H9 (cell line): ENCODE data around the gene EFCAB5. TPM values are rescaled to one million over a fixed set of nuclear protein-coding genes. Genes with fewer than 3 reads are reported as not detected.
A peak's percentile ranks its signal among the peaks of the same experiment; 100 is the strongest.

Experiments used
- DNase-seq: peaks from one replicate; pipeline ENCODE4 v3.0.0-alpha.2; 2017
- H2AFZ ChIP-seq: one replicate; pipeline ENCODE4 v1.6.1; 2013; ENCODE audit warnings: mild to moderate bottlenecking, low read length, control low read depth, moderate library complexity
- H2AK5ac ChIP-seq: 2 replicates; pipeline ENCODE4 v1.6.1; 2013; ENCODE audit warnings: low read length, control low read depth, mixed read lengths; ENCODE audit not compliant: insufficient read length
- H2BK120ac ChIP-seq: one replicate; pipeline ENCODE4 v1.6.1; 2013; ENCODE audit warnings: low read depth, mild to moderate bottlenecking, low read length, control low read depth, inconsistent platforms; ENCODE audit not compliant: poor library complexity, severe bottlenecking
- H2BK12ac ChIP-seq: 2 replicates; pipeline ENCODE4 v1.6.1; 2013; ENCODE audit warnings: low read length, control low read depth, mixed read lengths, low read depth; ENCODE audit not compliant: insufficient read length
- H2BK15ac ChIP-seq: 2 replicates; pipeline ENCODE4 v1.6.1; 2013; ENCODE audit warnings: low read depth, low read length, control low read depth
- H2BK20ac ChIP-seq: one replicate; pipeline ENCODE4 v1.6.1; 2013; ENCODE audit warnings: low read depth, mild to moderate bottlenecking, low read length, control low read depth, inconsistent platforms; ENCODE audit not compliant: poor library complexity, severe bottlenecking
- H2BK5ac ChIP-seq: 2 replicates; pipeline ENCODE4 v1.6.1; 2013; ENCODE audit warnings: low read length, control low read depth, mixed read lengths; ENCODE audit not compliant: insufficient read length
- H3K14ac ChIP-seq: 2 replicates; pipeline ENCODE4 v1.6.1; 2013; ENCODE audit warnings: low read length, control low read depth; ENCODE audit not compliant: insufficient read depth
- H3K18ac ChIP-seq: 2 replicates; pipeline ENCODE4 v1.6.1; 2013; ENCODE audit warnings: low read depth, mild to moderate bottlenecking, mixed read lengths, low read length, control low read depth; ENCODE audit not compliant: insufficient read length
- H3K23ac ChIP-seq: 2 replicates; pipeline ENCODE4 v1.6.1; 2013; ENCODE audit warnings: low read length, control low read depth, mixed read lengths, low read depth; ENCODE audit not compliant: insufficient read length
- H3K23me2 ChIP-seq: 2 replicates; pipeline ENCODE4 v1.6.1; 2013; ENCODE audit warnings: low read depth, mild to moderate bottlenecking, mixed read lengths, low read length, control low read depth; ENCODE audit not compliant: insufficient read length, poor library complexity, severe bottlenecking
- H3K27ac ChIP-seq: 2 replicates; pipeline ENCODE4 v1.5.1; 2013; ENCODE audit warnings: low read length, control low read depth, mixed read lengths, low read depth; ENCODE audit not compliant: insufficient read length
- H3K27me3 ChIP-seq: 2 replicates; pipeline ENCODE4 v1.6.1; 2013; ENCODE audit warnings: low read length, control low read depth, inconsistent platforms; ENCODE audit not compliant: insufficient read depth
- H3K4ac ChIP-seq: 2 replicates; pipeline ENCODE4 v1.6.1; 2013; ENCODE audit warnings: low read depth, mild to moderate bottlenecking, control low read depth, inconsistent platforms, low read length, moderate library complexity
- H3K4me1 ChIP-seq: 2 replicates; pipeline ENCODE4 v1.6.1; 2013; ENCODE audit warnings: low read length, control low read depth, inconsistent platforms; ENCODE audit not compliant: insufficient read depth
- H3K4me2 ChIP-seq: 2 replicates; pipeline ENCODE4 v1.6.1; 2013; ENCODE audit warnings: low read length, control low read depth, mixed read lengths; ENCODE audit not compliant: insufficient read length, insufficient read depth
- H3K56ac ChIP-seq: 2 replicates; pipeline ENCODE4 v1.6.1; 2013; ENCODE audit warnings: low read depth, mild to moderate bottlenecking, mixed read lengths, low read length, control low read depth; ENCODE audit not compliant: insufficient read length
- H3K79me1 ChIP-seq: 2 replicates; pipeline ENCODE4 v1.6.1; 2013; ENCODE audit warnings: low read depth, mild to moderate bottlenecking, moderate library complexity, low read length, control low read depth, inconsistent platforms; ENCODE audit not compliant: insufficient read depth, poor library complexity, severe bottlenecking
- H3K79me2 ChIP-seq: 2 replicates; pipeline ENCODE4 v1.6.1; 2013; ENCODE audit warnings: low read length, control low read depth, inconsistent platforms; ENCODE audit not compliant: insufficient read depth
- H3K9ac ChIP-seq: 2 replicates; pipeline ENCODE4 v1.6.1; 2013; ENCODE audit warnings: low read length, control low read depth, mixed read lengths; ENCODE audit not compliant: insufficient read length; ENCODE audit errors: extremely low read depth
- H3K9me3 ChIP-seq: one replicate; pipeline ENCODE4 v1.6.1; 2013; ENCODE audit warnings: low read depth, low read length, inconsistent platforms; ENCODE audit not compliant: control insufficient read depth
- H3T11ph ChIP-seq: one replicate; pipeline ENCODE4 v1.6.1; 2013; ENCODE audit warnings: mild to moderate bottlenecking, low read length, control low read depth, inconsistent platforms
- H4K20me1 ChIP-seq: one replicate; pipeline ENCODE4 v1.6.1; 2013; ENCODE audit not compliant: control insufficient read depth, insufficient read length, insufficient read depth
- H4K5ac ChIP-seq: 2 replicates; pipeline ENCODE4 v1.6.1; 2013; ENCODE audit warnings: low read depth, mild to moderate bottlenecking, mixed read lengths, low read length, control low read depth; ENCODE audit not compliant: insufficient read length
- H4K8ac ChIP-seq: replicated peaks from 2 replicates; pipeline ENCODE4 v1.6.1; 2013; ENCODE audit warnings: low read length, control low read depth, mixed read lengths, low read depth; ENCODE audit not compliant: insufficient read length
- H4K91ac ChIP-seq: 2 replicates; pipeline ENCODE4 v1.6.1; 2013; ENCODE audit warnings: low read depth, mild to moderate bottlenecking, moderate library complexity, mixed read lengths, low read length, control low read depth; ENCODE audit not compliant: insufficient read length
- H3K27ac Mint-ChIP-seq, 3 experiments: 2 replicates in 2 of 3; 3 replicates in 1 of 3; pipeline ENCODE4 v1.8.0; 2020 to 2021; ENCODE audit warnings: mixed read lengths in 3 of 3, mild to moderate bottlenecking in 1 of 3, moderate library complexity in 1 of 3
- H3K27me3 Mint-ChIP-seq: 2 replicates; pipeline ENCODE4 v1.8.0; 2021; ENCODE audit warnings: low read depth, mild to moderate bottlenecking, moderate library complexity, mixed read lengths
- H3K36me3 Mint-ChIP-seq, 3 experiments: 2 replicates in 2 of 3; 3 replicates in 1 of 3; pipeline ENCODE4 v1.8.0; 2020 to 2021; ENCODE audit warnings: low read depth in 3 of 3, mixed read lengths in 3 of 3; ENCODE audit not compliant: insufficient read depth in 1 of 3
- H3K4me1 Mint-ChIP-seq, 2 experiments: 2 replicates each; pipeline ENCODE4 v1.8.0; 2020; ENCODE audit warnings: mixed read lengths in 2 of 2
- H3K4me3 Mint-ChIP-seq, 2 experiments: 2 replicates in 1 of 2; 3 replicates in 1 of 2; pipeline ENCODE4 v1.8.0; 2020 to 2021; ENCODE audit warnings: mild to moderate bottlenecking in 2 of 2, mixed read lengths in 2 of 2, moderate library complexity in 1 of 2
- H3K9me3 Mint-ChIP-seq, 2 experiments: 2 replicates in 1 of 2; 3 replicates in 1 of 2; pipeline ENCODE4 v1.8.0; 2020; ENCODE audit warnings: mild to moderate bottlenecking in 2 of 2, mixed read lengths in 2 of 2, moderate library complexity in 1 of 2
- WGBS: extraction: QIAGEN DNeasy Blood & Tissue Kit; methylation state at CpG from one replicate; pipeline ENCODE4 v1.1.7; 2013; ENCODE audit warnings: missing lambda C conversion rate, low lambda C conversion rate, mixed read lengths; ENCODE audit not compliant: insufficient read length; ENCODE audit errors: extremely low coverage; 5-methylcytosine and 5-hydroxymethylcytosine counted together
- total RNA-seq: library from RNA; stranded (reverse); gene quantifications from 2 replicates; pipeline ENCODE4 v1.2.1, GENCODE V29; 2021
- TF ChIP-seq, protein P1 (sequence below): fragments of 200-600 bp; sonication (generic); conservative IDR thresholded peaks from 3 replicates; pipeline ENCODE4 v1.8.0; 2021; ENCODE audit warnings: antibody characterized with exemption, mild to moderate bottlenecking

The EFCAB5 gene
- total RNA-seq, 1 experiment from 2014 or later, result not detected

DNA sequence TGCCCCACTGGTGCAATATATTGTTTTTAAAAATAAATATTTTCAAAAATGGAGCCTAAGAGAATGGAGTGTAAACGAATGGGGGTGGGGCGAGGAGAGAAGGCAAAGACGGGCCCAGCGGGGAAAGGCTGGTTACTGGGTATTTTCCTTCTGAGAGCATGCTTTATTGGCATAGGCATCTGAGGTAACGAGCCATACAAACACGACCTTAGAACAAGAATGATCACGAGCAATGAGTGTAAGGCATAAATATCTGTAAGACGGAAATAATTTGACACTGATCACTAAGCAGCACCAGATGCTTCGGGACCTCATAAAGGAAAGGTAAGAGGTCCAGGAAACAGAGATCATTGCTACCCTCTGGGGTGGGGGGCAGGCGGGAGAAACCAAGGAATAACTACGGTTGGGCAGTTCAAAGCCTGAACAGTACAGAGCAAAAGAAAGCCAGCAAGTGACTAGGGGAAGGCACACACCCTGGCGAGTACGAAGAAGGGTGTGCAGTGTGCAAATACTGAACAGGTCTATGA is 12.4 kb upstream of the EFCAB5 start:
- no peaks in the 10 kb centered on the region for H3K9me3 ChIP-seq
- peaks cover 4% of the 10 kb centered on the region; the same call in 1 of the 2 replicates for H3K79me2 ChIP-seq
- TF ChIP-seq, protein P1, sequence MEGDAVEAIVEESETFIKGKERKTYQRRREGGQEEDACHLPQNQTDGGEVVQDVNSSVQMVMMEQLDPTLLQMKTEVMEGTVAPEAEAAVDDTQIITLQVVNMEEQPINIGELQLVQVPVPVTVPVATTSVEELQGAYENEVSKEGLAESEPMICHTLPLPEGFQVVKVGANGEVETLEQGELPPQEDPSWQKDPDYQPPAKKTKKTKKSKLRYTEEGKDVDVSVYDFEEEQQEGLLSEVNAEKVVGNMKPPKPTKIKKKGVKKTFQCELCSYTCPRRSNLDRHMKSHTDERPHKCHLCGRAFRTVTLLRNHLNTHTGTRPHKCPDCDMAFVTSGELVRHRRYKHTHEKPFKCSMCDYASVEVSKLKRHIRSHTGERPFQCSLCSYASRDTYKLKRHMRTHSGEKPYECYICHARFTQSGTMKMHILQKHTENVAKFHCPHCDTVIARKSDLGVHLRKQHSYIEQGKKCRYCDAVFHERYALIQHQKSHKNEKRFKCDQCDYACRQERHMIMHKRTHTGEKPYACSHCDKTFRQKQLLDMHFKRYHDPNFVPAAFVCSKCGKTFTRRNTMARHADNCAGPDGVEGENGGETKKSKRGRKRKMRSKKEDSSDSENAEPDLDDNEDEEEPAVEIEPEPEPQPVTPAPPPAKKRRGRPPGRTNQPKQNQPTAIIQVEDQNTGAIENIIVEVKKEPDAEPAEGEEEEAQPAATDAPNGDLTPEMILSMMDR, result no peak
- Mint-ChIP-seq H3K4me3 (no peak overlapping the region), H3K9me3 (no peaks in the 10 kb centered on the region; a peak in 1 of 5 replicates), H3K27ac (peak overlapping the region; percentile 41 to 93 (median 76); a peak in 6 of 7 replicates), H3K27me3 (no peaks in the 10 kb centered on the region), H3K4me1 (peaks cover 4 to 9% of the 10 kb centered on the region in 2 experiments), H3K36me3 (no peaks in the 10 kb centered on the region)
- H3K18ac ChIP-seq, result no peak overlapping the region
- H3K9ac ChIP-seq, result peak overlapping the region; percentile 47
- no peak overlapping the region for H3K23ac ChIP-seq
- H2AFZ ChIP-seq, result no peak overlapping the region
- no peak overlapping the region for H3K4ac ChIP-seq
- WGBS, result no CpG with 5 or more reads among the region's 13 CpGs
- no peak overlapping the region for H2AK5ac ChIP-seq
- no peak overlapping the region for H2BK120ac ChIP-seq
- H3K27me3 ChIP-seq, result no peaks in the 10 kb centered on the region
- H4K5ac ChIP-seq, result no peak overlapping the region
- H3K27ac ChIP-seq, result peak overlapping the region; percentile 0
- H3K14ac ChIP-seq, result no peak overlapping the region
- H3K23me2 ChIP-seq, result peaks cover 11% of the 10 kb centered on the region
- H3T11ph ChIP-seq, result no peak overlapping the region
- no peak overlapping the region for H2BK20ac ChIP-seq
- H4K91ac ChIP-seq, result no peak overlapping the region
- no peaks in the 10 kb centered on the region for H4K20me1 ChIP-seq
- no peak overlapping the region for H2BK12ac ChIP-seq
- no peak overlapping the region for H2BK15ac ChIP-seq
- peaks cover 2% of the 10 kb centered on the region; the same call in 1 of the 2 replicates for H3K4me1 ChIP-seq
- no peak overlapping the region for H4K8ac ChIP-seq
- H2BK5ac ChIP-seq, result no peak overlapping the region
- H3K4me2 ChIP-seq, result peak overlapping the region; percentile 76
- no peak overlapping the region for H3K56ac ChIP-seq
- no peaks in the 10 kb centered on the region for H3K79me1 ChIP-seq
- DNase-seq, result peak; percentile 45
